Vagina (tissue), 2 donors: ENCODE data around the gene FBLIM1. TPM values are rescaled to one million over a fixed set of nuclear protein-coding genes. Genes with fewer than 3 reads are reported as not detected.

Source experiments
- DNase-seq, 2 donors: peaks; one replicate each; pipeline ENCODE4 v3.0.0-alpha.2; 2017; ENCODE audit errors: extremely low spot score in 2 of 2
- H3K27ac ChIP-seq: fragments of 200-600 bp; sonication (generic); one replicate; pipeline ENCODE4 v1.5.1; 2019
- H3K27me3 ChIP-seq: fragments of 200-600 bp; sonication (generic); one replicate; pipeline ENCODE4 v1.5.1; 2019
- H3K36me3 ChIP-seq, 2 donors: fragments of 200-600 bp; sonication (generic); one replicate each; pipeline ENCODE4 v1.5.1; 2017 to 2019
- H3K4me1 ChIP-seq: fragments of 200-600 bp; sonication (generic); one replicate; pipeline ENCODE4 v1.5.1; 2019
- H3K4me3 ChIP-seq, 2 donors: fragments of 200-600 bp; sonication (generic); 1 replicate in 1 of 2; 2 replicates in 1 of 2; pipeline ENCODE4 v1.5.1; 2016 to 2019
- H3K9me3 ChIP-seq: fragments of 200-600 bp; sonication (generic); one replicate; pipeline ENCODE4 v1.5.1; 2019
- CTCF ChIP-seq, 3 experiments: fragments of 450-650 bp in 2 of 3; fragments of 200-600 bp in 1 of 3; sonication (generic) in 1 of 3; IDR thresholded peaks; one replicate each; pipeline ENCODE4 v1.5.1; 2017 to 2019; ENCODE audit warnings: antibody characterized with exemption in 3 of 3, mild to moderate bottlenecking in 2 of 3, moderate library complexity in 2 of 3
- POLR2A ChIP-seq, 2 donors: fragments of 450-650 bp; IDR thresholded peaks; one replicate each; pipeline ENCODE4 v1.6.1; 2017; ENCODE audit warnings: antibody characterized with exemption in 2 of 2, mild to moderate bottlenecking in 2 of 2, moderate library complexity in 2 of 2
- POLR2AphosphoS5 ChIP-seq, 2 donors: sonication (generic); formaldehyde crosslinking; IDR thresholded peaks; one replicate each; pipeline ENCODE4 v1.9.0; 2017; ENCODE audit warnings: antibody characterized with exemption in 2 of 2, mild to moderate bottlenecking in 2 of 2, low read depth in 1 of 2; ENCODE audit not compliant: insufficient read depth in 1 of 2
- intact Hi-C: fragments of 100-400 bp; cut with DNase I; formaldehyde crosslinking; loops from one replicate; pipeline ENCODE4 v1.15.1; 2023
- total RNA-seq: library from RNA; depleted of rRNA; stranded (reverse); fragments of >200 nt; gene quantifications from one replicate; pipeline ENCODE4 v1.2.3, GENCODE V29; 2016

The FBLIM1 gene
- total RNA-seq, 1 donor from 2014 or later = 45.2 TPM

- no peaks in the 10 kb centered on the region for H3K36me3 ChIP-seq
- no peak for DNase-seq
- H3K4me3 ChIP-seq = no peak overlapping the region
- intact Hi-C loops = no loop called here
- no peaks in the 10 kb centered on the region for H3K27me3 ChIP-seq
- no peaks in the 10 kb centered on the region for H3K9me3 ChIP-seq
- no peak overlapping the region for H3K27ac ChIP-seq
- TF ChIP-seq CTCF (IDR thresholded peaks at IDR 0.05) (no peak), POLR2AphosphoS5 (IDR thresholded peaks at IDR 0.05; ENCODE audit: insufficient read depth in 1 of 2, low read depth in 1 of 2) (no peak), POLR2A (IDR thresholded peaks at IDR 0.05) (no peak)
- H3K4me1 ChIP-seq = peaks cover 24% of the 10 kb centered on the region
These were observed 6.9 kb upstream of the FBLIM1 start for GRCh38 chr1:15751717-15752116.

- intact Hi-C loops = no loop called here
- DNase-seq = no peak
- H3K4me1 ChIP-seq = peaks cover 42% of the 10 kb centered on the region
- H3K36me3 ChIP-seq = no peaks in the 10 kb centered on the region
- H3K27ac ChIP-seq = no peak overlapping the region
- H3K4me3 ChIP-seq = no peak overlapping the region
- H3K9me3 ChIP-seq = no peaks in the 10 kb centered on the region
- TF ChIP-seq POLR2AphosphoS5 (IDR thresholded peaks at IDR 0.05; ENCODE audit: insufficient read depth in 1 of 2, low read depth in 1 of 2) (no peak), CTCF (IDR thresholded peaks at IDR 0.05) (no peak), POLR2A (IDR thresholded peaks at IDR 0.05) (no peak)
- H3K27me3 ChIP-seq = no peaks in the 10 kb centered on the region
These were observed 4.8 kb upstream of the FBLIM1 start for GRCh38 chr1:15753776-15754175.

DNA sequence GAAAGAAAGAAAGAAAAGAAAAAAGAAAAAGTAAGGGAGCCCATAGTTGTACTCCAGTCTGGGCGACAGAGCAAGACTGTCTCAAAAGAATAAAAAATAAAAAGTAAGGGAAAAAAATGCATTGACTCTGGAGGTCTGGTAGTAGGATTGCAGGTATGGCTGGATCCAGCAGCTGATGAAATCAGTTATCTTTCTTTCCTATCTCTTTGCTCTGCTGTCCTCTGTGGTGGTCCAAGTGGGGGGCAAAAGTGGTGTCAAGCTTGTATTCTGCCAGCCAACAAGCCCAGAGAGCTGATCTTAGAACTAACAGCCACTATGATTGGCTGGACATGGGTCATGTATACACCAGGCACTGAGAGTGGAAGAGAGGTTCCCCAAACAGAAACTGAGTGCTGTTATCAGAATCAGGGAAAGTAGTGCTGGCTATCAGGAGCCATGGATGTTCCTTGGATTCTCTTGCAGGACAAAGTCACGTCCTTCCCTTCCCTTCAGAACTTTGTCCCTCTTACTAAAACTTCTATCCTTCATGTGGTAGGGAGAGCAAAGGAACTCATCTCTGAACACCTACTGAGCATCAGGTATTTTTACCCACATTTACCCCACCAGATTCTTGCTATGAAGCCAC is 3.5 kb upstream of the FBLIM1 start:
- no peak for TF ChIP-seq CTCF (IDR thresholded peaks at IDR 0.05)
- TF ChIP-seq POLR2A (IDR thresholded peaks at IDR 0.05) = no peak
- no peak for TF ChIP-seq POLR2AphosphoS5 (IDR thresholded peaks at IDR 0.05; ENCODE audit: insufficient read depth in 1 of 2, low read depth in 1 of 2)

DNA sequence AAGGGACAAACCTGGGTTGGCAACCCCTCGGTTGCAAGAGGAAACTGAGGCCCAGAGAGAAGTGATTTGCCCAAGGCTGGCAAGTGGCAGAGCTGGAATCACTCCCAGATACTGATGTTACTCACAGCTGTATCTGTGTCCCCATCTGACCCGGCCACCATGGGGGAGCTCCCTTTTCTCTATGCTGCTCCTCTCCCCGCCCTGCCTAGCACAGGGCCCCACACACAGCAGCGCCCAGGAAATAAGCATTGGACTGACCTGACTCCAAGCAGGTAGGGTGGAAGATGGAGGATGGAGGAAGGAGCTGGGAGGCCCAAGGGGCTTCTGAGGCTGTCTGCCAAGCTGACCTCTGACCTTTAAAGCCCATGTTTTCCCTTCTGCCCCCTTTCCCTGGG is 3.0 kb upstream of the FBLIM1 start:
- no peak overlapping the region for H3K4me3 ChIP-seq
- H3K9me3 ChIP-seq = no peaks in the 10 kb centered on the region
- peaks cover 49% of the 10 kb centered on the region for H3K4me1 ChIP-seq
- H3K36me3 ChIP-seq = no peaks in the 10 kb centered on the region
- TF ChIP-seq POLR2A (IDR thresholded peaks at IDR 0.05) (no peak), CTCF (IDR thresholded peaks at IDR 0.05) (no peak), POLR2AphosphoS5 (IDR thresholded peaks at IDR 0.05; ENCODE audit: insufficient read depth in 1 of 2, low read depth in 1 of 2) (no peak)
- H3K27me3 ChIP-seq = no peaks in the 10 kb centered on the region
- intact Hi-C loops = loop anchor here (5.0 kb wide), 1 partner anchor 53 kb away; no protein-coding TSS in a partner anchor
- no peak overlapping the region for H3K27ac ChIP-seq
- no peak for DNase-seq

More for the DNA sequence above, 3.5 kb upstream of the FBLIM1 start:
- peaks cover 47% of the 10 kb centered on the region for H3K4me1 ChIP-seq
- DNase-seq = no peak
- H3K9me3 ChIP-seq = no peaks in the 10 kb centered on the region
- no peak overlapping the region for H3K4me3 ChIP-seq
- intact Hi-C loops = loop anchor here (5.0 kb wide), 1 partner anchor 53 kb away; no protein-coding TSS in a partner anchor
- no peak overlapping the region for H3K27ac ChIP-seq
- no peaks in the 10 kb centered on the region for H3K36me3 ChIP-seq
- no peaks in the 10 kb centered on the region for H3K27me3 ChIP-seq
